ENCODE results near the gene SLC50A1.

The SLC50A1 gene

DNA sequence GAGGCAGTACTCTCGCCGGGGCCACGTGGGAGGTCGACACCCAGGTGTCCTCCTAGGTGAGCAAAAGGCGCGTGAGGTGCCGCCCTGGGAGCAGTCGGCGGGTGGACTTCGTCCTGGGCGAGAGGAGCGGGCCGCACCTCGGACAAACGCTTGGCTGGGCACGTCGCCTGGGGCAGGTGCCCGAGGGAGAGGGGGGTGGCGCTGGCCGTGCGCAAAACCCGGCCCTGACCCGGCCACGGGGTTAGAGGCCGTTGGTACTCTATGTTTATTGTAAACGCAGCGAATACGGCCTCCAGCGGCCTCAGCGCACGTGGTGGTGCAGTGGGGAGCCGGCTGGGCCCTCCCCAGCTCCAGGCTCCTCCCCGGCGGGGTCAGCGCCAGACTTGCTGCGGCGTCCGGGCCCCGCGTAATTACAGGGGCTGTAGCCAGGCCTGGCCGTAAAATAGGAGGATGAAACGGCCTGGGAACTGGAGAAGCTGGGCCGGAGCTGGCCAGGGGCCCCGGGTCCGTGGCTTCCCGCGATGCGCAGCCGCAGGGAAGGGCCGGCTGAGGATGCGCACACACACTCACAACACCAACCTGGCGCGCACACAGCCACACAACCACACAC lies 9.6 kb upstream of the SLC50A1 start:
- TF ChIP-seq FOXK2 (IDR thresholded peaks at IDR 0.05) (no peak), L3MBTL2 (conservative IDR thresholded peaks at IDR 0.05) (peak; percentile 82)
- POLR2A ChIA-PET, result interaction anchor here (0.7 to 4.1 kb wide), 12 partner anchors 10 to 147 kb away, joined by 3 to 48 read pairs (median 4); partner anchors contain the start of genes CLK2, DPM3, KRTCAP2 and SLC50A1
- CTCF ChIA-PET, result interaction anchor here (0.8 to 2.3 kb wide), 4 partner anchors 24 to 41 kb away, joined by 3 to 10 read pairs (median 6); no protein-coding TSS in a partner anchor
- DNase-seq (ENCODE audit: extremely low spot score), result peak; percentile 48

DNA sequence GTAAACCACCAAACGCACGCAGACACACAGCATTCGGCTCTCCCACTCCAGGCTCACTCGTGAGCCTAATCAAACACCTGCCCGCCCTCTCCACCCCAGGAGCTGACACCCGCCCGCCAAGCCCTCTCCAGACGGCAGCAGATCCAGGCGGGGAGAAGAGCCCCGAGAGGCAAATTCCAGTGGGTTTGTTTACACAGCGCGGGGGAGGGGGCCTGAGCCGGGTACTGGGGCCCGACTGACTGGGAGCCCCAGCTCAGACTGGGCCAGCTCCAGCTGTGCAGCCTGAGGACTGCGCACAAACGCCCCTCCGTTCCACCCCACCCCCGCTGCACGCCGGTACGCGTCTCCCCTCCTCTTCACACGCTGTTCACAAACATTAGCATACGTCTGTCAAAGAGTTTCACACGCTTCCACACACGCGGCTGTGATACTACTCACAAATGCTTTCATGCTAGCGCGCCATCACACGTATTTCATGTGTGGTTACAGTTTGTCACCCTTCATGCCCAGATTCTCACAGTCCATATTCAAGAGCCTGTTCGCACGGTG lies 9.0 kb upstream of the SLC50A1 start:
- no peak for TF ChIP-seq TARDBP (IDR thresholded peaks at IDR 0.05)
- 0 out of 2 replicates have a peak, but pooled peaks have one; percentile 50 for TF ChIP-seq CTBP1 (IDR thresholded peaks at IDR 0.05; ENCODE audit: borderline replicate concordance)
- TF ChIP-seq FOXK2 (IDR thresholded peaks at IDR 0.05), result no peak
- TF ChIP-seq BHLHE40 (IDR thresholded peaks at IDR 0.05; ENCODE audit: borderline replicate concordance), result no peak
- no peak for TF ChIP-seq FOXA1 (IDR thresholded peaks at IDR 0.05)
- TF ChIP-seq NFRKB (IDR thresholded peaks at IDR 0.05), result no peak
- no peak for TF ChIP-seq SUZ12 (IDR thresholded peaks at IDR 0.05)
- TF ChIP-seq, protein P1, sequence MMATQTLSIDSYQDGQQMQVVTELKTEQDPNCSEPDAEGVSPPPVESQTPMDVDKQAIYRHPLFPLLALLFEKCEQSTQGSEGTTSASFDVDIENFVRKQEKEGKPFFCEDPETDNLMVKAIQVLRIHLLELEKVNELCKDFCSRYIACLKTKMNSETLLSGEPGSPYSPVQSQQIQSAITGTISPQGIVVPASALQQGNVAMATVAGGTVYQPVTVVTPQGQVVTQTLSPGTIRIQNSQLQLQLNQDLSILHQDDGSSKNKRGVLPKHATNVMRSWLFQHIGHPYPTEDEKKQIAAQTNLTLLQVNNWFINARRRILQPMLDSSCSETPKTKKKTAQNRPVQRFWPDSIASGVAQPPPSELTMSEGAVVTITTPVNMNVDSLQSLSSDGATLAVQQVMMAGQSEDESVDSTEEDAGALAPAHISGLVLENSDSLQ (IDR thresholded peaks at IDR 0.05), result peak; percentile 71
- TF ChIP-seq ZNF384 (IDR thresholded peaks at IDR 0.05), result no peak
- TF ChIP-seq HDGF (IDR thresholded peaks at IDR 0.05; ENCODE audit: borderline replicate concordance), result no peak
- POLR2A ChIA-PET, result interaction anchor here (0.8 to 4.1 kb wide), 6 partner anchors 10 to 46 kb away, joined by 3 to 48 read pairs (median 8); partner anchors contain the start of genes DPM3, KRTCAP2 and SLC50A1
- CTCF ChIA-PET, result interaction anchor here (0.6 to 2.3 kb wide), 5 partner anchors 24 to 646 kb away, joined by 3 to 10 read pairs (median 3); no protein-coding TSS in a partner anchor
- DNase-seq (ENCODE audit: extremely low spot score), result peak; percentile 33

DNA sequence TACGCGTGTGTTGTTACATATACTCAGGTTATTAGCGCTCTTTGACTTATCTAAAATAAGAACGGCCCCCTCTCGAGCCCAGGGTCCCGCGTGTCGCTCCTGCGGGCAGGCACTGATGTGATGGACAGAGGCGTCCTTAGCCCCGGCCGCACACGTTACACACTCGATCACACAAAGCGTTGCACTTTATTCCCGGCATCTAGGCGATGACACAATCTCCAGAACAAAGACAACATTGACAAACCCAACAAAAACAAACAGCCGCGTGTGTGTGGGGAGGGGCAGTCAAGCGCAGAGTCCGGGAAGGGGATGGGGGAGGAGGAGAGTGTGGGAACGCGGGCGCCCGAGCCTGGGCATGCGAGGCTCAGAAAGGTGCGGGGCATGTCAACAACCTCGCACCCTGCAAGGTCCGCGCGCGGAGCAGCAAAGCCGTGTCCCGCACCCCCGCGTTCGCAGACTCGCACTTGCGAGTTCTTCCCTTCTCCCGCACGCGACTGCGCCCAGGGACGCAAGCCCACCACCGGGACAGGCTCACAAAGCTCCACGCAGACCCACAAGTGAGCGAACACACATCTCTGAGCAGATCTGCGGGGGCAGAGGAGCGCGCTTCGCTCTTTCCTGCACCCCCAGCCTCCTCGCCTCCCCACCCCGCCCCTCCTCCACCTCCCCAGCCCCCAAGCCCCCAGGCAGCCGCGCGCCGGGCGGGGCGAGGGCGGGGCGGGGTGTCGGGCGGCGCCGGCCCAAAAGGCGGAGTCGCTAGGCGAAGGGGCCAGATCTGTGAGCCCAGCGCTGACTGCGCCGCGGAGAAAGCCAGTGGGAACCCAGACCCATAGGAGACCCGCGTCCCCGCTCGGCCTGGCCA lies 8.3 kb upstream of the SLC50A1 start, which contains the start of gene EFNA1:
TSS of gene EFNA1 (plus strand) at position 772 of the 862 bp plus-strand sequence. CDS start 102 bp downstream, outside the sequence.
- POLR2A ChIA-PET, result interaction anchor here (0.8 to 4.1 kb wide), 7 partner anchors 9 to 45 kb away, joined by 3 to 48 read pairs (median 7); partner anchors contain the start of genes DPM3, KRTCAP2 and SLC50A1
- TF ChIP-seq ARNT (IDR thresholded peaks at IDR 0.05), result no peak
- peak; percentile 57; the same call in 1 of the 2 replicates for TF ChIP-seq CTBP1 (IDR thresholded peaks at IDR 0.05; ENCODE audit: borderline replicate concordance)
- no peak for TF ChIP-seq SP1 (IDR thresholded peaks at IDR 0.05)
- no peak for TF ChIP-seq FOXA1 (IDR thresholded peaks at IDR 0.05)
- no peak for TF ChIP-seq LEF1 (IDR thresholded peaks at IDR 0.05; ENCODE audit: borderline replicate concordance)
- TF ChIP-seq L3MBTL2 (conservative IDR thresholded peaks at IDR 0.05), result peak; percentile 73
- peak; percentile 71 for DNase-seq (ENCODE audit: extremely low spot score)
- CTCF ChIA-PET, result interaction anchor here (0.6 to 2.3 kb wide), 4 partner anchors 9 to 646 kb away, joined by 3 to 8 read pairs (median 4); no protein-coding TSS in a partner anchor

DNA sequence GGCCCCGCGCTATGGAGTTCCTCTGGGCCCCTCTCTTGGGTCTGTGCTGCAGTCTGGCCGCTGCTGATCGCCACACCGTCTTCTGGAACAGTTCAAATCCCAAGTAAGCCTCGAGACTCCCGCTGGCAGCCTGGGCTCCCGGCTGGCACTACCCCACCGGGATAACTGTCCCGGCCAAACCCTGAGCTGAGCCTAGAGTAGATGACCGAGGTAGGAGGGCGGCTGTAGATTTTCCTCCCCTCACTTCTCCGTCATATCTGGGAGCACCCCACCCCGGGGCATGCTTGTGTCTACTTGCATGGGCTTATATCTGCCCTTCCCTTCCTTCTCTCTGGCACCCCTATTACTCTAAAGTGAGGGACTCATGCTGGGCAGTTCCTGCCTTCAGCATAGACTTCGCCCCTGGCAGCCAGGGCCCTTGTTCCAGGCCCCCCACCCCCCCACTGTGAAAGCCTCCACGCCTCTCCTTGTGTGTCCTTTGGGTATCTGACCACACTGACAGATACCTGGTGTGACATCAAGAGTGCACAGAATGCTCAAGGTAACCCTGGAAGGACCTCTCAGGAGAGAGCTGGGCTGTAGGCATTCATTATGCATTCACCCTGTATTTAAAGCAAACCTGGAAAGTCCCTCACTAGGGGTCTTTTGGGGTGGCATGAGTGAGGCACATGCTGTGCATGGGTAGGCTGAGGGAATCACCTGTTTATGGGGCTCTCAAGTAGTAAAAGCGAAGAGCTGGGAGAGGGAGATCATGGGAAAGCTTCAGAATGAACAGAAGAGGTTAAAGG lies 7.5 kb upstream of the SLC50A1 start:
- DNase-seq (ENCODE audit: extremely low spot score), result no peak
- TF ChIP-seq L3MBTL2 (conservative IDR thresholded peaks at IDR 0.05) (no peak), SP1 (IDR thresholded peaks at IDR 0.05) (no peak), CTBP1 (IDR thresholded peaks at IDR 0.05; ENCODE audit: borderline replicate concordance) (no peak), LEF1 (IDR thresholded peaks at IDR 0.05; ENCODE audit: borderline replicate concordance) (no peak), HDGF (IDR thresholded peaks at IDR 0.05; ENCODE audit: borderline replicate concordance) (no peak), BHLHE40 (IDR thresholded peaks at IDR 0.05; ENCODE audit: borderline replicate concordance) (no peak), FOXA1 (IDR thresholded peaks at IDR 0.05) (no peak), ARNT (IDR thresholded peaks at IDR 0.05) (no peak)
- TF ChIP-seq, protein P1 (IDR thresholded peaks at IDR 0.05), result no peak
- POLR2A ChIA-PET, result interaction anchor here (1.0 to 4.1 kb wide), 10 partner anchors 8 to 67 kb away, joined by 3 to 48 read pairs (median 7); partner anchors contain the start of genes DPM3, KRTCAP2 and SLC50A1
- CTCF ChIA-PET, result interaction anchor here (0.8 to 1.4 kb wide), 6 partner anchors 10 to 123 kb away, joined by 3 to 5 read pairs (median 4); no protein-coding TSS in a partner anchor

DNA sequence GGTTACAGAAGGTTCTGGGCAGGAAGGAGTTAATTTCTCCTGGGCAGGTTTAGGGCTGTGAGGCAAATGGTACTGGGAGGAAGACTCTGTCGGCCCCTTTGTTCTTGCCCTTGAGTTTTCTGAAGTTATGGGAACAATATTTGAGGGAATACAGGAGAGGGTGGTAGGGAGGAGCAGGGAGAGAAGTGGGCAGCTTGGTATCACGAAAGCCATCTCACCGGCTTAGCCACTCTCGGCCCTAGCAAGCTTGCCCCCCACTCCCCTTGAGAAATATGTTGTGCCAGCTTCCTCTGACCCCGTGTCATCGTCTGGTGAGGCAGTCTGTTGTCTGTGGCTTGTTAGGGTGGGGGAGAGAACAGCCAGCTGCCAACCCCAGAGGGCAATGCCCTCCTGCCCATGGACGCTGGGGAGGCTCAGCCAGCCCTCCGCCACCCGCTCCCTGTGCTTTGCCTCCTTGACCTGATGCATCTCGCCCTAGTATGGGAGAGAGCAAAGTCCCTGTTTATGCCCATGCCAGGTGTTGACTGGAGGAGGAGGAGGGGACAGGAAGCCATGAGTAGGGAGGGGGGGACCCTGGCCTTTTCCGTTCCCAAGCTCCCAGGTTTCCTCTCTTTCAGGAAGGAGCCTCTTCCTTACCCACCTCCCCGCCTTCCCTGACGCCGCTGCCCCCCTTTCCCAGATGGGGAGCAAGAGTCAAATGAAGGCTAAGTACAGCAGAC lies 6.7 kb upstream of the SLC50A1 start:
- CTCF ChIA-PET, result interaction anchor here (0.8 to 1.4 kb wide), 6 partner anchors 34 to 122 kb away, joined by 3 to 5 read pairs (median 4); partner anchors contain the start of gene KRTCAP2
- TF ChIP-seq HDGF (IDR thresholded peaks at IDR 0.05; ENCODE audit: borderline replicate concordance), result no peak
- TF ChIP-seq LEF1 (IDR thresholded peaks at IDR 0.05; ENCODE audit: borderline replicate concordance), result no peak
- TF ChIP-seq ZNF384 (IDR thresholded peaks at IDR 0.05), result no peak
- no peak for TF ChIP-seq CTBP1 (IDR thresholded peaks at IDR 0.05; ENCODE audit: borderline replicate concordance)
- no peak for TF ChIP-seq FOXA1 (IDR thresholded peaks at IDR 0.05)
- no peak for TF ChIP-seq FOXM1 (IDR thresholded peaks at IDR 0.05; ENCODE audit: borderline replicate concordance)
- no peak for TF ChIP-seq SUZ12 (IDR thresholded peaks at IDR 0.05)
- POLR2A ChIA-PET, result interaction anchor here (1.0 to 4.1 kb wide), 9 partner anchors 7 to 66 kb away, joined by 3 to 48 read pairs (median 5); partner anchors contain the start of genes DPM3, KRTCAP2 and SLC50A1
- no peak for DNase-seq (ENCODE audit: extremely low spot score)

All from HEK293T (cell line).